Measurements from ENCODE around the gene COL15A1.

Gene COL15A1

DNA sequence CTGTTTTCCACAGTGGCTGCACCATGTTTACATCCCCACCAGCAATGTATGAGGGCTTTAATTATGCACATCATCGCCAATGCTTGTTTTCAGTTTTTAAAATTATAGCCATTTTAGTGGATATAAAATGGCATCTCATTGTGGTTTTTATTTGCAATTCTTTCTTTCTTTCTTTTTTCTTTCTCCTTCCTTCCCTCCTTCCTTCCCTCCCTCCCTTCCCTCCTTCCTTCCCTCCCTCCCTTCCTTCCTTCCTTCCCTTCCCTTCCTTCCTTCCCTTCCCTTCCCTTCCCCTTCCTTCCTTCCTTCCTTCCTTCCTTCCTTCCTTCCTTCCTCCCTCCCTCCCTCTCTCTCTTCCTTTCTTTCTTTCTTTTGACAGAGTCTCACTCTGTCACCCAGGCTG, 6.6 kb downstream of the COL15A1 start:
- no peak overlapping the region for H3K4me2 ChIP-seq (ENCODE audit: low read length)
- H3K4ac ChIP-seq (ENCODE audit: low read depth, low read length) = no peak overlapping the region
- H3K4me1 ChIP-seq (ENCODE audit: control insufficient read depth, low read depth, low read length) = no peaks in the 10 kb centered on the region
- no peak overlapping the region for H2AK5ac ChIP-seq (ENCODE audit: low read length)
- H3K79me2 ChIP-seq (ENCODE audit: control insufficient read depth, insufficient read depth, low read length) = no peaks in the 10 kb centered on the region
- H3K27me3 ChIP-seq (ENCODE audit: insufficient read depth, low read length, poor library complexity) = peaks cover 3% of the 10 kb centered on the region
- H3K79me1 ChIP-seq (ENCODE audit: low read length) = no peaks in the 10 kb centered on the region
- no CpG with 5 or more reads among the region's 1 CpG for WGBS (ENCODE audit: extremely low coverage, insufficient coverage, low lambda C conversion rate)
- H2BK15ac ChIP-seq (replicated peaks; ENCODE audit: low read depth) = no peak overlapping the region
- no peak overlapping the region for H4K8ac ChIP-seq (ENCODE audit: low read depth, low read length)
- no peak for DNase-seq
- H2BK120ac ChIP-seq (ENCODE audit: low read depth, low read length) = no peak overlapping the region
- H3K4me3 ChIP-seq (ENCODE audit: low read length) = no peak overlapping the region
- no peak overlapping the region for H3K27ac ChIP-seq (ENCODE audit: low read depth, low read length)
- H3K18ac ChIP-seq (ENCODE audit: low read length) = no peak overlapping the region
- H4K5ac ChIP-seq (ENCODE audit: low read length) = no peak overlapping the region
- no peaks in the 10 kb centered on the region for H3K36me3 ChIP-seq (ENCODE audit: control insufficient read depth, insufficient read depth, low read length)
- H2BK5ac ChIP-seq (ENCODE audit: low read length) = no peak overlapping the region
- no peak overlapping the region for H3K23ac ChIP-seq (ENCODE audit: low read length)
- no peak overlapping the region for H3K56ac ChIP-seq (ENCODE audit: low read length)
- no peak overlapping the region for H3K9ac ChIP-seq (ENCODE audit: low read length)

DNA sequence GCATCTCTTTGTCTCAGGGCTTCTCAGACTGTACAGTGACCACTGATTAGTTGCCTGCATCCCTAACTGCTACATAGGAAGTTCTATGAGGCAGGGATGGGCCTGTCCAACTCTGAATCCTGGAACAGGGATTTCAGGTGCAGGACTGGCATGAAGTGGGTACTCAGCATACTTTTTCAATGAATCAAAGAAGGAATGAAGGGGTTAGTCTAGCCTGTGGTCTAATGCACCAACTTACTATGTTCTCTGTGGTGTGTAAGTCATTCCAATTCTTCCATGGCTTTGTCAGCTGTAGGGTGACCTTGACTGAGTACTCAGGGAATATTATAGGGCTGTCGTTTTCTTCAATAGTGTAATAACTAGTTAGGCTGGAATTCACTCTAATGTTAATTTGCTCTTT, 8.3 kb downstream of the COL15A1 start:
- no peaks in the 10 kb centered on the region for H3K79me2 ChIP-seq (ENCODE audit: control insufficient read depth, insufficient read depth, low read length)
- no CpG with 5 or more reads among the region's 1 CpG for WGBS (ENCODE audit: extremely low coverage, insufficient coverage, low lambda C conversion rate)
- H3K56ac ChIP-seq (ENCODE audit: low read length) = no peak overlapping the region
- no peak overlapping the region for H2BK5ac ChIP-seq (ENCODE audit: low read length)
- no peak overlapping the region for H3K4me2 ChIP-seq (ENCODE audit: low read length)
- H3K4me3 ChIP-seq (ENCODE audit: low read length) = no peak overlapping the region
- H3K27me3 ChIP-seq (ENCODE audit: insufficient read depth, low read length, poor library complexity) = no peaks in the 10 kb centered on the region
- DNase-seq = no peak
- no peak overlapping the region for H2AK5ac ChIP-seq (ENCODE audit: low read length)
- no peak overlapping the region for H3K9ac ChIP-seq (ENCODE audit: low read length)
- H4K5ac ChIP-seq (ENCODE audit: low read length) = no peak overlapping the region
- no peak overlapping the region for H3K18ac ChIP-seq (ENCODE audit: low read length)
- H3K23ac ChIP-seq (ENCODE audit: low read length) = no peak overlapping the region
- H3K79me1 ChIP-seq (ENCODE audit: low read length) = no peaks in the 10 kb centered on the region
- no peak overlapping the region for H3K4ac ChIP-seq (ENCODE audit: low read depth, low read length)
- no peak overlapping the region for H4K8ac ChIP-seq (ENCODE audit: low read depth, low read length)
- H3K36me3 ChIP-seq (ENCODE audit: control insufficient read depth, insufficient read depth, low read length) = no peaks in the 10 kb centered on the region
- H3K4me1 ChIP-seq (ENCODE audit: control insufficient read depth, low read depth, low read length) = no peaks in the 10 kb centered on the region
- no peak overlapping the region for H3K27ac ChIP-seq (ENCODE audit: low read depth, low read length)
- H2BK15ac ChIP-seq (replicated peaks; ENCODE audit: low read depth) = no peak overlapping the region
- no peak overlapping the region for H2BK120ac ChIP-seq (ENCODE audit: low read depth, low read length)

DNA sequence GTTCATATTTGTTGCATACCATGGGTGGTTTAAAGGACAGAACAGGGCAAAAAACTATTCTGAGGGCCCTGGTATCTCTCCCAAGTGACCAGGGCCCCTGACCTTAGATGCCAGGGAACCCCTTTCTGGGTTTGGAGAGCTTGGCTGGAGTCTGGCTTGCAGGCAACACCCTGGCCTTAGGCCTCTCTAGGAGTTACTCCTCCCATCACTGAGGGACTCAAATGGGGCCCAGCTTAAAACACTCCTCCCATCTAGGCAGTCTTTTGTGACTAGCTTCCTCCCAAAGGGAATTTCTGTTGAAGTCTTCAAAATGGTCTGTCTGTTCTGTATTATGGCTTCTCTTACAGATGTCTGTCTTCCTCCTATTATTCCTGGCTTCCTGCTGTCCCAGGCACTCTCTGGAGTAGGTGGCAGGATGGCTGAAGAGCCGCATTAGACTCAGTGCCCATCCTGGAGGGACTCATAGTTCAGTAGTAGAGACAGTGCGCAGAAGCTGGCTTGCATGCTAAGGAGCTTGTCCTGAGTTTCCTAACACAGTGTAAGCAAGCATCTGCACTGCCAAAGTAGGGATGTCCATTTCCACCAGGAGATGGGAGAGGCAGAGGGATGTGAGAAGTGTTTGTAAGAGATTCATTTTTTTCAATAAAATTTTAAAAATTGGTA, 10.0 kb downstream of the COL15A1 start:
- Histone ChIP-seq H3K23ac (ENCODE audit: low read length) (no peak overlapping the region), H4K5ac (ENCODE audit: low read length) (no peak overlapping the region), H3K36me3 (ENCODE audit: control insufficient read depth, insufficient read depth, low read length) (no peaks in the 10 kb centered on the region), H3K4ac (ENCODE audit: low read depth, low read length) (no peak overlapping the region), H3K4me2 (ENCODE audit: low read length) (no peak overlapping the region), H3K4me1 (ENCODE audit: control insufficient read depth, low read depth, low read length) (no peaks in the 10 kb centered on the region), H3K27ac (ENCODE audit: low read depth, low read length) (no peak overlapping the region), H3K56ac (ENCODE audit: low read length) (no peak overlapping the region), H3K79me1 (ENCODE audit: low read length) (no peaks in the 10 kb centered on the region), H3K18ac (ENCODE audit: low read length) (no peak overlapping the region), H2BK15ac (replicated peaks; ENCODE audit: low read depth) (no peak overlapping the region), H3K27me3 (ENCODE audit: insufficient read depth, low read length, poor library complexity) (no peaks in the 10 kb centered on the region), H3K4me3 (ENCODE audit: low read length) (no peak overlapping the region), H2AK5ac (ENCODE audit: low read length) (no peak overlapping the region), H2BK120ac (ENCODE audit: low read depth, low read length) (no peak overlapping the region), H3K9ac (ENCODE audit: low read length) (no peak overlapping the region), H3K79me2 (ENCODE audit: control insufficient read depth, insufficient read depth, low read length) (no peaks in the 10 kb centered on the region), H2BK5ac (ENCODE audit: low read length) (no peak overlapping the region), H4K8ac (ENCODE audit: low read depth, low read length) (no peak overlapping the region)
- no CpG with 5 or more reads among the region's 2 CpGs for WGBS (ENCODE audit: extremely low coverage, insufficient coverage, low lambda C conversion rate)
- DNase-seq = no peak

DNA sequence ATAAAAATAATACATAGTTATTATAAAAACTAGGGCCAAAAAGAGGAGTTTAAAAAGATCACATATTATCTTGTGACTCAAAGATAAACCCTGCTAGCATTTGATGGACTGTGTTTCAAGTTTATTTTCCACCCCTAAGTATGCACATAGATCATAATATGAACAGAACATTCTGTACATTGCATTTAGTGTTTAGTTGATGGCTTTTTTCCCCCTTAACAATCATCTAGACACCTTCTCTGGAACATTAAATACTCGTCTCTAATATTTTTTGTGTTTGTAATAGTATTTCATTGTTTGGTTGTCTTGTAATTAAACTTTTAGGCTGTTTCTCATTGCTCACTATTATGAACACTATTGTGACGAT, 10.5 kb downstream of the COL15A1 start:
- Histone ChIP-seq H3K27ac (ENCODE audit: low read depth, low read length) (no peak overlapping the region), H3K4me3 (ENCODE audit: low read length) (no peak overlapping the region), H3K18ac (ENCODE audit: low read length) (no peak overlapping the region), H3K9ac (ENCODE audit: low read length) (no peak overlapping the region), H3K4me1 (ENCODE audit: control insufficient read depth, low read depth, low read length) (no peaks in the 10 kb centered on the region), H3K56ac (ENCODE audit: low read length) (no peak overlapping the region), H3K27me3 (ENCODE audit: insufficient read depth, low read length, poor library complexity) (no peaks in the 10 kb centered on the region), H3K23ac (ENCODE audit: low read length) (no peak overlapping the region), H2BK120ac (ENCODE audit: low read depth, low read length) (no peak overlapping the region), H2BK5ac (ENCODE audit: low read length) (no peak overlapping the region), H3K79me1 (ENCODE audit: low read length) (no peaks in the 10 kb centered on the region), H3K4ac (ENCODE audit: low read depth, low read length) (no peak overlapping the region), H2BK15ac (replicated peaks; ENCODE audit: low read depth) (no peak overlapping the region), H3K79me2 (ENCODE audit: control insufficient read depth, insufficient read depth, low read length) (no peaks in the 10 kb centered on the region), H2AK5ac (ENCODE audit: low read length) (no peak overlapping the region), H4K5ac (ENCODE audit: low read length) (no peak overlapping the region), H3K36me3 (ENCODE audit: control insufficient read depth, insufficient read depth, low read length) (no peaks in the 10 kb centered on the region), H3K4me2 (ENCODE audit: low read length) (no peak overlapping the region), H4K8ac (ENCODE audit: low read depth, low read length) (no peak overlapping the region)
- WGBS (ENCODE audit: extremely low coverage, insufficient coverage, low lambda C conversion rate) = no CpG with 5 or more reads among the region's 2 CpGs
- DNase-seq = no peak

DNA sequence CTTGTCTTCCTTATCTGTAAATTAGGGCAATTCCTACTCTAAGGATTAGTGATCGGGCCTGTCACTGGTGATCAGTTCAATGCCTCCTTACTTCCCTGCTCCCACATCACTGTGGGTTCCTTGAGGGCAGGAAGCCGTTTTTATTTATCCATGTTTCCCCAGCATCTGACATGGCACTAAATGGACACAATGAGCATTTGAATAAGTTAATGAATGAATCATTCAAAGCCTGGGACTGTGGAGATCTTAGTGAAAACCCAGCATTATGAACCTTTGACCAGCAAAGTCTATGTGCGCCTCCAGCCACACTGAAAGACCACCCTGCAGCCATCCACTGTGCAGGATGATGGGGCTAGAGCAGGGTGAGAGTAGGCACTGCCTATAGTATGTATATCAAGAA, 11.6 kb downstream of the COL15A1 start:
- H4K5ac ChIP-seq (ENCODE audit: low read length) = no peak overlapping the region
- H2BK5ac ChIP-seq (ENCODE audit: low read length) = no peak overlapping the region
- no peak overlapping the region for H3K56ac ChIP-seq (ENCODE audit: low read length)
- H3K18ac ChIP-seq (ENCODE audit: low read length) = no peak overlapping the region
- no CpG with 5 or more reads among the region's 3 CpGs for WGBS (ENCODE audit: extremely low coverage, insufficient coverage, low lambda C conversion rate)
- no peak overlapping the region for H4K8ac ChIP-seq (ENCODE audit: low read depth, low read length)
- H3K36me3 ChIP-seq (ENCODE audit: control insufficient read depth, insufficient read depth, low read length) = no peaks in the 10 kb centered on the region
- H3K4me3 ChIP-seq (ENCODE audit: low read length) = no peak overlapping the region
- no peaks in the 10 kb centered on the region for H3K79me1 ChIP-seq (ENCODE audit: low read length)
- no peaks in the 10 kb centered on the region for H3K4me1 ChIP-seq (ENCODE audit: control insufficient read depth, low read depth, low read length)
- H3K23ac ChIP-seq (ENCODE audit: low read length) = no peak overlapping the region
- no peak overlapping the region for H3K4me2 ChIP-seq (ENCODE audit: low read length)
- no peak overlapping the region for H2BK120ac ChIP-seq (ENCODE audit: low read depth, low read length)
- H3K9ac ChIP-seq (ENCODE audit: low read length) = no peak overlapping the region
- H3K27ac ChIP-seq (ENCODE audit: low read depth, low read length) = no peak overlapping the region
- no peak overlapping the region for H3K4ac ChIP-seq (ENCODE audit: low read depth, low read length)
- H2AK5ac ChIP-seq (ENCODE audit: low read length) = no peak overlapping the region
- no peak for DNase-seq
- no peak overlapping the region for H2BK15ac ChIP-seq (replicated peaks; ENCODE audit: low read depth)
- H3K79me2 ChIP-seq (ENCODE audit: control insufficient read depth, insufficient read depth, low read length) = no peaks in the 10 kb centered on the region
- H3K27me3 ChIP-seq (ENCODE audit: insufficient read depth, low read length, poor library complexity) = no peaks in the 10 kb centered on the region

DNA sequence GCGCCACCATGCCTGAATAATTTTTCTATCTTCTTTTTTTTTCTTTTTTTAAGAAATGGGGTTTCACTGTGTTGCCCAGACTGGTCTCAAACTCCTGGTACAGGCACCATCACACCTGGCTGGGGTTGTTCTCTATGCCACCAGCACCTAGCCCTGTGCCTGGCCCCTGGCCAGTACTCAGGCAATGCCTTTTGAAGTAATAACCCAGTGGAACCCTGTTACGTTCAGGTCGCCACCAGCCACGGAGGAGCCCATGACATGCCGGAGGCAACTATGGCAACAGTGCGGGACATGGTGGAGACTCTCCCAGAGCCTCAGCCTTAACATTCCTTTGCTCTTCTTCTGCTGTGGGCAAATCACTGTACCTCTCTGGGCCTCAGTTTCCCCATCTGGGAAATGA, 14.1 kb downstream of the COL15A1 start:
- Histone ChIP-seq H3K79me1 (ENCODE audit: low read length) (no peaks in the 10 kb centered on the region), H2AK5ac (ENCODE audit: low read length) (no peak overlapping the region), H3K79me2 (ENCODE audit: control insufficient read depth, insufficient read depth, low read length) (no peaks in the 10 kb centered on the region), H3K4me3 (ENCODE audit: low read length) (no peak overlapping the region), H4K5ac (ENCODE audit: low read length) (no peak overlapping the region), H2BK5ac (ENCODE audit: low read length) (no peak overlapping the region), H3K27ac (ENCODE audit: low read depth, low read length) (no peak overlapping the region), H2BK120ac (ENCODE audit: low read depth, low read length) (no peak overlapping the region), H4K8ac (ENCODE audit: low read depth, low read length) (no peak overlapping the region), H3K4ac (ENCODE audit: low read depth, low read length) (no peak overlapping the region), H3K4me2 (ENCODE audit: low read length) (no peak overlapping the region), H3K27me3 (ENCODE audit: insufficient read depth, low read length, poor library complexity) (no peaks in the 10 kb centered on the region), H3K4me1 (ENCODE audit: control insufficient read depth, low read depth, low read length) (peaks cover 2% of the 10 kb centered on the region), H3K9ac (ENCODE audit: low read length) (no peak overlapping the region), H3K18ac (ENCODE audit: low read length) (no peak overlapping the region), H3K36me3 (ENCODE audit: control insufficient read depth, insufficient read depth, low read length) (no peaks in the 10 kb centered on the region), H2BK15ac (replicated peaks; ENCODE audit: low read depth) (no peak overlapping the region), H3K56ac (ENCODE audit: low read length) (no peak overlapping the region), H3K23ac (ENCODE audit: low read length) (no peak overlapping the region)
- DNase-seq = no peak
- WGBS (ENCODE audit: extremely low coverage, insufficient coverage, low lambda C conversion rate) = no CpG with 5 or more reads among the region's 6 CpGs

Data from mesendoderm (in vitro differentiated cells).